Loucy (cell line): ENCODE measurements around the gene DOK6.

Experiments used
- H2AFZ ChIP-seq: fragments of 200-600 bp; sonication (generic); 2 replicates; pipeline ENCODE4 v1.6.0; 2016; ENCODE audit warnings: antibody characterized with exemption, mild to moderate bottlenecking, low read length, moderate library complexity
- H3F3A ChIP-seq: fragments of 200-600 bp; 2 replicates; pipeline ENCODE4 v1.6.0; 2016; ENCODE audit warnings: antibody characterized with exemption, low read depth, mild to moderate bottlenecking
- H3K27me3 ChIP-seq: fragments of 200-600 bp; sonication (generic); 2 replicates; pipeline ENCODE4 v1.6.1; 2014; ENCODE audit warnings: low read length, mild to moderate bottlenecking; ENCODE audit not compliant: insufficient read depth, poor library complexity, severe bottlenecking
- H3K36me3 ChIP-seq: fragments of 200-600 bp; sonication (generic); 2 replicates; pipeline ENCODE4 v1.6.1; 2016; ENCODE audit warnings: low read length; ENCODE audit not compliant: insufficient read depth
- H3K4me1 ChIP-seq: fragments of 200-600 bp; sonication (generic); 2 replicates; pipeline ENCODE4 v1.5.1; 2014; ENCODE audit warnings: low read length, mild to moderate bottlenecking; ENCODE audit not compliant: insufficient read depth, poor library complexity, severe bottlenecking
- H3K4me2 ChIP-seq: fragments of 200-600 bp; sonication (generic); 2 replicates; pipeline ENCODE4 v1.6.0; 2014; ENCODE audit warnings: antibody characterized with exemption, low read length, low read depth, mild to moderate bottlenecking; ENCODE audit not compliant: poor library complexity, severe bottlenecking
- H3K4me3 ChIP-seq: fragments of 200-600 bp; sonication (generic); 2 replicates; pipeline ENCODE4 v1.5.1; 2014; ENCODE audit warnings: low read length, mild to moderate bottlenecking, mixed read lengths; ENCODE audit not compliant: poor library complexity, severe bottlenecking
- H3K79me2 ChIP-seq: fragments of 200-600 bp; sonication (generic); 2 replicates; pipeline ENCODE4 v1.6.1; 2014; ENCODE audit warnings: low read length; ENCODE audit not compliant: insufficient read depth
- H3K9ac ChIP-seq: fragments of 200-600 bp; sonication (generic); 2 replicates; pipeline ENCODE4 v1.6.0; 2014; ENCODE audit warnings: mild to moderate bottlenecking, low read depth, low read length, moderate library complexity; ENCODE audit not compliant: poor library complexity, severe bottlenecking
- H3K9me2 ChIP-seq: fragments of 200-600 bp; sonication (generic); replicated peaks from 2 replicates; pipeline ENCODE4 v1.6.1; 2016; ENCODE audit warnings: low read depth, low read length, mixed read lengths
- H3K9me3 ChIP-seq: fragments of 200-600 bp; sonication (generic); 2 replicates; pipeline ENCODE4 v1.6.1; 2014; ENCODE audit warnings: mild to moderate bottlenecking, antibody characterized with exemption, low read length, low read depth; ENCODE audit not compliant: insufficient read depth
- H4K20me1 ChIP-seq: fragments of 200-600 bp; sonication (generic); 2 replicates; pipeline ENCODE4 v1.6.0; 2014; ENCODE audit warnings: antibody characterized with exemption, low read length, mild to moderate bottlenecking; ENCODE audit not compliant: insufficient read depth, poor library complexity, severe bottlenecking
- CTCF ChIP-seq: fragments of 200-600 bp; sonication (generic); conservative IDR thresholded peaks from 2 replicates; pipeline ENCODE4 v1.5.1; 2014; ENCODE audit warnings: mild to moderate bottlenecking, antibody characterized with exemption, low read length
- EZH2phosphoT487 ChIP-seq: fragments of 200-600 bp; IDR thresholded peaks from 2 replicates; pipeline ENCODE4 v1.6.1; 2018; ENCODE audit warnings: antibody characterized with exemption, mild to moderate bottlenecking, moderate library complexity, borderline replicate concordance

The DOK6 gene

GRCh38 chr18:69720422-69720821 lies 319.7 kb downstream of the DOK6 start:
- H3K36me3 ChIP-seq: no peaks in the 10 kb centered on the region
- H4K20me1 ChIP-seq: no peaks in the 10 kb centered on the region
- no peak overlapping the region for H2AFZ ChIP-seq
- H3K4me2 ChIP-seq: no peak overlapping the region
- H3K79me2 ChIP-seq: no peaks in the 10 kb centered on the region
- H3K9me2 ChIP-seq: no peaks in the 10 kb centered on the region
- no peak overlapping the region for H3K4me3 ChIP-seq
- no peaks in the 10 kb centered on the region for H3K4me1 ChIP-seq
- no peak for TF ChIP-seq CTCF
- no peak for TF ChIP-seq EZH2phosphoT487
- peaks cover 10% of the 10 kb centered on the region; the same call in 1 of the 2 replicates for H3K9me3 ChIP-seq
- no peaks in the 10 kb centered on the region for H3K27me3 ChIP-seq
- H3F3A ChIP-seq: no peaks in the 10 kb centered on the region
- no peak overlapping the region for H3K9ac ChIP-seq

- H3K4me3 ChIP-seq: no peak overlapping the region
- no peaks in the 10 kb centered on the region for H3K79me2 ChIP-seq
- no peaks in the 10 kb centered on the region for H3K27me3 ChIP-seq
- no peak overlapping the region for H3K9ac ChIP-seq
- no peaks in the 10 kb centered on the region for H3K4me1 ChIP-seq
- no peak for TF ChIP-seq EZH2phosphoT487
- TF ChIP-seq CTCF: no peak
- no peak overlapping the region for H3K4me2 ChIP-seq
- H4K20me1 ChIP-seq: no peaks in the 10 kb centered on the region
- no peaks in the 10 kb centered on the region for H3F3A ChIP-seq
- H3K36me3 ChIP-seq: no peaks in the 10 kb centered on the region
- peaks cover 10% of the 10 kb centered on the region; the same call in 1 of the 2 replicates for H3K9me3 ChIP-seq
- no peak overlapping the region for H2AFZ ChIP-seq
- H3K9me2 ChIP-seq: no peaks in the 10 kb centered on the region
These were observed 322.7 kb downstream of the DOK6 start for GRCh38 chr18:69723434-69723833.

GRCh38 chr18:69725009-69725408 lies 324.3 kb downstream of the DOK6 start:
- no peaks in the 10 kb centered on the region for H3F3A ChIP-seq
- H3K27me3 ChIP-seq: no peaks in the 10 kb centered on the region
- no peaks in the 10 kb centered on the region for H3K79me2 ChIP-seq
- H3K4me3 ChIP-seq: no peak overlapping the region
- TF ChIP-seq EZH2phosphoT487: no peak
- no peak for TF ChIP-seq CTCF
- H3K4me1 ChIP-seq: no peaks in the 10 kb centered on the region
- 0 out of 2 replicates have a peak, but pooled peaks cover 3% of the 10 kb centered on the region for H3K9me3 ChIP-seq
- no peaks in the 10 kb centered on the region for H3K9me2 ChIP-seq
- no peaks in the 10 kb centered on the region for H4K20me1 ChIP-seq
- no peaks in the 10 kb centered on the region for H3K36me3 ChIP-seq
- no peak overlapping the region for H2AFZ ChIP-seq
- no peak overlapping the region for H3K4me2 ChIP-seq
- no peak overlapping the region for H3K9ac ChIP-seq
